PC-9 (cell line): ENCODE measurements around the gene URGCP.

Source experiments
- CTCF ChIP-seq: fragments of 200-600 bp; sonication (generic); conservative IDR thresholded peaks from 2 replicates; pipeline ENCODE4 v1.6.1; 2017; ENCODE audit warnings: mixed run types, antibody characterized with exemption, mild to moderate bottlenecking, moderate library complexity
- EZH2 ChIP-seq: fragments of 200-600 bp; sonication (generic); IDR thresholded peaks from 2 replicates; pipeline ENCODE4 v1.8.0; 2017; ENCODE audit warnings: antibody characterized with exemption, low read depth

- TF ChIP-seq EZH2, result no peak
- TF ChIP-seq CTCF, result no peak
These were observed 33.8 kb downstream of the URGCP start for GRCh38 chr7:43872406-43873110.
